H1 (cell line): ENCODE results near the gene EGR1. TPM values are rescaled to one million over a fixed set of nuclear protein-coding genes. Genes with fewer than 3 reads are reported as not detected.

Source experiments
- CTCF ChIA-PET: fragments of 300-600 bp; sonication (Branson Sonifier 250); formaldehyde crosslinking; loops from one replicate; lab custom pipeline; 2021; ENCODE audit not compliant: partially characterized antibody; lab: Charles Lee
- POLR2A ChIA-PET: fragments of 300-600 bp; sonication (Branson Sonifier 250); formaldehyde crosslinking; loops from one replicate; lab custom pipeline; 2021; ENCODE audit warnings: inconsistent platforms; ENCODE audit not compliant: partially characterized antibody; lab: Charles Lee
- DNase-seq, 2 experiments: peaks; one replicate each; pipeline versions ENCODE4 v3.0.0 to v3.0.0-alpha.2; 2010 to 2022; ENCODE audit warnings: low spot score in 2 of 2, low read depth in 1 of 2, mixed read lengths in 1 of 2
- FAIRE-seq: peaks from 2 replicates; lab custom pipeline; 2011; peaks lifted over from hg19 to GRCh38; lab: Jason Lieb, UNC
- H2AFZ ChIP-seq: 2 replicates; pipeline ENCODE4 v1.8.1; 2012; ENCODE audit warnings: low read length, inconsistent platforms
- H2AK5ac ChIP-seq: 2 replicates; pipeline ENCODE4 v1.6.1; 2013; ENCODE audit warnings: low read depth, low read length
- H2BK120ac ChIP-seq: replicated peaks from 2 replicates; pipeline ENCODE3; 2013; ENCODE audit warnings: low read depth, low read length, inconsistent platforms
- H2BK12ac ChIP-seq: 2 replicates; pipeline ENCODE4 v1.6.1; 2013; ENCODE audit warnings: low read depth, low read length
- H2BK15ac ChIP-seq: 2 replicates; pipeline ENCODE4 v1.6.1; 2013; ENCODE audit warnings: low read length
- H2BK20ac ChIP-seq: 2 replicates; pipeline ENCODE4 v1.6.1; 2013; ENCODE audit warnings: low read length
- H2BK5ac ChIP-seq: 2 replicates; pipeline ENCODE4 v1.6.1; 2013; ENCODE audit warnings: low read depth, low read length
- H3K14ac ChIP-seq: 2 replicates; pipeline ENCODE4 v1.6.1; 2013; ENCODE audit warnings: inconsistent platforms; ENCODE audit not compliant: insufficient read length
- H3K18ac ChIP-seq: 2 replicates; pipeline ENCODE4 v1.6.1; 2013; ENCODE audit warnings: low read length; ENCODE audit errors: extremely low read depth
- H3K23ac ChIP-seq: 2 replicates; pipeline ENCODE4 v1.6.1; 2013; ENCODE audit warnings: inconsistent platforms; ENCODE audit not compliant: insufficient read length
- H3K23me2 ChIP-seq: 2 replicates; pipeline ENCODE4 v1.6.1; 2013; ENCODE audit warnings: low read depth, low read length
- H3K27ac ChIP-seq: 2 replicates; pipeline ENCODE4 v1.6.1; 2011; ENCODE audit warnings: low read depth, low read length, inconsistent platforms
- H3K27me3 ChIP-seq, 4 experiments: replicated peaks in 1 of 4; 1 replicate in 1 of 4; 2 replicates in 3 of 4; pipeline versions ENCODE4 v1.6.1 to v1.8.1; 2011 to 2013; ENCODE audit warnings: low read length in 3 of 4, mild to moderate bottlenecking in 3 of 4, inconsistent platforms in 2 of 4, mixed read lengths in 2 of 4, moderate library complexity in 1 of 4; ENCODE audit not compliant: control insufficient read depth in 3 of 4, insufficient read depth in 3 of 4; ENCODE audit errors: extremely low read depth in 1 of 4
- H3K36me3 ChIP-seq, 4 experiments: 2 replicates each; pipeline versions ENCODE4 v1.6.1 to v1.8.1; 2011 to 2013; ENCODE audit warnings: mild to moderate bottlenecking in 4 of 4, low read length in 3 of 4, moderate library complexity in 2 of 4, control low read depth in 1 of 4, inconsistent platforms in 1 of 4; ENCODE audit not compliant: insufficient read depth in 4 of 4, control insufficient read depth in 2 of 4
- H3K4ac ChIP-seq: replicated peaks from 2 replicates; pipeline ENCODE3; 2013; ENCODE audit warnings: low read length, low read depth, mixed read lengths, inconsistent platforms; ENCODE audit not compliant: insufficient read length
- H3K4me1 ChIP-seq, 4 experiments: replicated peaks in 1 of 4; 1 replicate in 1 of 4; 2 replicates in 3 of 4; pipeline versions ENCODE4 v1.6.1 to v1.8.1; 2011 to 2013; ENCODE audit warnings: low read length in 3 of 4, inconsistent platforms in 2 of 4, mixed read lengths in 1 of 4; ENCODE audit not compliant: insufficient read depth in 4 of 4, control insufficient read depth in 3 of 4
- H3K4me2 ChIP-seq, 2 experiments: 2 replicates each; pipeline versions ENCODE4 v1.6.1 to v1.8.1; 2011 to 2013; ENCODE audit warnings: low read depth in 2 of 2, low read length in 2 of 2, control low read depth in 1 of 2, inconsistent platforms in 1 of 2, mild to moderate bottlenecking in 1 of 2; ENCODE audit not compliant: insufficient read depth in 1 of 2
- H3K4me3 ChIP-seq, 4 experiments: fragments of 200-600, 300-600 bp in 1 of 4; sonication (generic), shearing (Covaris generic), sonication (Bioruptor Twin) in 1 of 4; 2 replicates each; pipeline versions ENCODE4 v1.5.1 to v1.8.1; 2011 to 2016; ENCODE audit warnings: low read length in 4 of 4, low read depth in 3 of 4, control low read depth in 2 of 4, inconsistent platforms in 2 of 4, mild to moderate bottlenecking in 2 of 4, mixed read lengths in 1 of 4, moderate library complexity in 1 of 4; ENCODE audit not compliant: insufficient read depth in 2 of 4; ENCODE audit errors: extremely low read depth in 1 of 4
- H3K56ac ChIP-seq: replicated peaks from 2 replicates; pipeline ENCODE3; 2013; ENCODE audit warnings: low read depth, mild to moderate bottlenecking, mixed read lengths, low read length, inconsistent platforms; ENCODE audit not compliant: insufficient read length
- H3K79me1 ChIP-seq: 2 replicates; pipeline ENCODE4 v1.6.1; 2013; ENCODE audit warnings: low read depth, low read length, control low read depth
- H3K79me2 ChIP-seq, 2 experiments: 2 replicates each; pipeline versions ENCODE4 v1.6.1 to v1.8.1; 2012 to 2013; ENCODE audit warnings: low read length in 2 of 2, mild to moderate bottlenecking in 2 of 2, inconsistent platforms in 1 of 2; ENCODE audit not compliant: insufficient read depth in 2 of 2, control insufficient read depth in 1 of 2
- H3K9ac ChIP-seq, 4 experiments: replicated peaks in 1 of 4; 1 replicate in 1 of 4; 2 replicates in 3 of 4; pipeline versions ENCODE4 v1.6.1 to v1.8.1; 2011 to 2013; ENCODE audit warnings: low read depth in 3 of 4, low read length in 3 of 4, control low read depth in 2 of 4, mild to moderate bottlenecking in 2 of 4, moderate library complexity in 2 of 4, inconsistent platforms in 1 of 4; ENCODE audit errors: extremely low read depth in 1 of 4
- H3K9me3 ChIP-seq, 2 experiments: 2 replicates each; pipeline versions ENCODE4 v1.6.1 to v1.8.1; 2012 to 2013; ENCODE audit warnings: mild to moderate bottlenecking in 2 of 2, moderate library complexity in 2 of 2, control low read depth in 1 of 2, inconsistent platforms in 1 of 2, low read depth in 1 of 2, low read length in 1 of 2, mixed read lengths in 1 of 2; ENCODE audit not compliant: insufficient read depth in 2 of 2
- H4K20me1 ChIP-seq, 2 experiments: replicated peaks in 1 of 2; 2 replicates each; pipeline versions ENCODE3 to v1.8.1; 2011 to 2013; ENCODE audit warnings: inconsistent platforms in 2 of 2, low read length in 2 of 2, mild to moderate bottlenecking in 1 of 2; ENCODE audit not compliant: insufficient read depth in 2 of 2, control insufficient read depth in 1 of 2
- H4K5ac ChIP-seq: 2 replicates; pipeline ENCODE4 v1.6.1; 2013; ENCODE audit warnings: low read length, low read depth, mixed read lengths, inconsistent platforms; ENCODE audit not compliant: insufficient read length
- H4K8ac ChIP-seq: 2 replicates; pipeline ENCODE4 v1.8.0; 2013; ENCODE audit warnings: mild to moderate bottlenecking, moderate library complexity, low read length, inconsistent platforms; ENCODE audit not compliant: insufficient read depth; ENCODE audit errors: extremely low read depth
- H4K91ac ChIP-seq: replicated peaks from 2 replicates; pipeline ENCODE3; 2013; ENCODE audit warnings: low read length, mixed read lengths, inconsistent platforms; ENCODE audit not compliant: insufficient read length
- GABPA ChIP-seq: IDR thresholded peaks from 2 replicates; pipeline ENCODE4 v1.6.1; 2011; ENCODE audit warnings: mild to moderate bottlenecking, low read length, moderate library complexity, borderline replicate concordance; ENCODE audit not compliant: insufficient read depth
- HDAC2 ChIP-seq, 2 experiments: fragments of 300-600 bp in 1 of 2; sonication (generic) in 1 of 2; IDR thresholded peaks; 2 replicates each; pipeline ENCODE4 v1.6.1; 2011 to 2012; ENCODE audit warnings: low read depth in 2 of 2, low read length in 2 of 2, mild to moderate bottlenecking in 2 of 2, moderate library complexity in 2 of 2, borderline replicate concordance in 1 of 2, inconsistent platforms in 1 of 2
- NRF1 ChIP-seq: IDR thresholded peaks from 2 replicates; pipeline ENCODE4 v1.6.1; 2011; ENCODE audit warnings: mild to moderate bottlenecking, low read depth, low read length, improper control_type of control experiment
- SIN3A ChIP-seq, 2 experiments: IDR thresholded peaks in 1 of 2; conservative IDR thresholded peaks in 1 of 2; 2 replicates each; pipeline ENCODE4 v1.6.1; 2011 to 2012; ENCODE audit warnings: low read length in 2 of 2, improper control_type of control experiment in 1 of 2, low read depth in 1 of 2, mild to moderate bottlenecking in 1 of 2
- SIRT6 ChIP-seq: IDR thresholded peaks from one replicate; pipeline ENCODE4 v1.7.1; 2012; ENCODE audit warnings: low read length, inconsistent platforms
- SP1 ChIP-seq: IDR thresholded peaks from 2 replicates; pipeline ENCODE4 v1.6.1; 2011; ENCODE audit warnings: low read depth, low read length
- SRF ChIP-seq: IDR thresholded peaks from 2 replicates; pipeline ENCODE4 v1.6.1; 2011; ENCODE audit warnings: mild to moderate bottlenecking, low read depth, low read length, moderate library complexity
- TAF7 ChIP-seq: optimal IDR thresholded peaks from 2 replicates; pipeline ENCODE3; 2011; ENCODE audit warnings: low read depth, mild to moderate bottlenecking, inconsistent platforms, low read length, moderate library complexity, borderline replicate concordance
- TCF12 ChIP-seq: IDR thresholded peaks from 2 replicates; pipeline ENCODE4 v1.6.1; 2011; ENCODE audit warnings: low read depth, mild to moderate bottlenecking, low read length
- WGBS, 2 experiments: shearing (Covaris generic) in 1 of 2; methylation state at CpG; one replicate each; pipeline versions ENCODE4 v1.1.6 to v1.1.7; 2013 to 2015; ENCODE audit warnings: low lambda C conversion rate in 2 of 2, mixed read lengths in 2 of 2, inconsistent platforms in 1 of 2, low coverage in 1 of 2, missing lambda C conversion rate in 1 of 2; ENCODE audit not compliant: insufficient replicate concordance in 2 of 2, insufficient coverage in 1 of 2, insufficient read length in 1 of 2; ENCODE audit errors: extremely low coverage in 1 of 2, missing lambda C conversion rate in 1 of 2; 5-methylcytosine and 5-hydroxymethylcytosine counted together
- polyA plus RNA-seq, 7 experiments: library from polyadenylated mRNA; depleted of rRNA in 3 of 7; stranded (reverse) in 5 of 7; unstranded in 2 of 7; fragments of >200 nt in 5 of 7; fragments of 200-250 nt in 2 of 7; gene quantifications; 1 replicate in 5 of 7; 2 replicates in 1 of 7; 4 replicates in 1 of 7; pipeline versions ENCODE4 v1.2.1 to v1.2.3, GENCODE V29; 2011 to 2013; ENCODE audit warnings: missing spikeins in 2 of 7, mixed read lengths in 2 of 7
- total RNA-seq: library from RNA; stranded (reverse); fragmentation: NEBNext Ultra II Directional; extraction: Animal tissue kit (Norgen Biotek cat#: 25700); gene quantifications from 2 replicates; pipeline ENCODE4 v1.2.1, GENCODE V29; 2021
- TF ChIP-seq, protein P1 (sequence below): IDR thresholded peaks from 2 replicates; pipeline ENCODE4 v1.6.1; 2012; ENCODE audit warnings: inconsistent platforms

EGR1 gene
- total and polyA plus RNA-seq, 2 of the 8 experiments (the other 6 are each of a cell fraction or from before 2014, with no cell fraction given), result 16.2 to 35.5 TPM

DNA sequence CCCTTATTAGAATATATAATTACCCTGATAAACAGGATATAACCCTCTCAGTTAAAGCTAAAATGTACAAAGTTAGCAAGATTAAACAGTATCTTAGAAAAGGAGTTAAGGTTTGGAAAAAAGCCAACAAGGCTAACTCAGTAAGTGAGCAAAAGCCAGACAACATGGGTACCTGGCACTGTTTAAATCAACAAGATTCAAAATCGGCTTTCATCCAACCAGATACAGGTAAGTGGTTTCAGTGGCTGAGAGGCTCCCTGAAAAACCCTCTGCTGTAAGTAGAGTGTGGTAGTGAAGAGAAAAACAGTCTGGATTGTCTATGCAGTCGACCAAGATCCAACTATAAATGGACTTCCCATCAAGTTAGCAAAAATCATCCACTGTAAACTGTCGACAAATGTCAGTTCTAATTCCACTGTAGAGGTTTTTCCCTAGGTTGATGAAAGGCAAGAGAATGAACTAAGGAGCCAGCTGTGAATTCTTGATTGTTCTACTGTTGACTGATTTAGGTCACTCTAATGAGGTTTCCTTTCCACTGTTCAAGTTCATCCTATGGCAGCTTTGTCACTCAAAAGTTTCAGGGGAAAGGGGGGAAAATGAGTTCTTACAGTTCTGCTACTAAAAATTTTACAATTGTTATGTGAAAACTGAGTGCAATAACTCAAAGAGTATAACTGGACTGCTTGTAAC lies 50.4 kb downstream of the EGR1 start:
- CTCF ChIA-PET, result interaction anchor here (1.0 to 2.3 kb wide), 4 partner anchors 12 to 32 kb away, joined by 5 to 8 read pairs (median 6); no protein-coding TSS in a partner anchor
- H3K79me1 ChIP-seq, result peaks cover 3% of the 10 kb centered on the region; the same call in 1 of the 2 replicates
- H3K4ac ChIP-seq, result no peak overlapping the region
- H2BK120ac ChIP-seq, result no peak overlapping the region
- no peak overlapping the region for H3K4me2 ChIP-seq
- H3K18ac ChIP-seq, result no peak overlapping the region
- H2BK5ac ChIP-seq, result no peak overlapping the region
- POLR2A ChIA-PET, result interaction anchor here (0.5 to 4.5 kb wide), 4 partner anchors 12 to 761 kb away, joined by 3 to 25 read pairs (median 3); no protein-coding TSS in a partner anchor
- H3K9ac ChIP-seq, result no peak overlapping the region
- no peak overlapping the region for H3K14ac ChIP-seq
- H3K23ac ChIP-seq, result no peak overlapping the region
- no peak overlapping the region for H2BK12ac ChIP-seq
- peaks cover 5 to 7% of the 10 kb centered on the region in 2 experiments for H4K20me1 ChIP-seq
- no peaks in the 10 kb centered on the region for H3K23me2 ChIP-seq
- no peak overlapping the region for H3K56ac ChIP-seq
- H3K36me3 ChIP-seq, result peaks cover 25 to 80% (median 60%) of the 10 kb centered on the region in 4 experiments
- no peak for DNase-seq
- no peak overlapping the region for H2AFZ ChIP-seq
- no peak overlapping the region for H2BK15ac ChIP-seq
- H3K27ac ChIP-seq, result no peak overlapping the region
- H2BK20ac ChIP-seq, result no peak overlapping the region
- H2AK5ac ChIP-seq, result no peak overlapping the region
- peaks cover 0 to 20% of the 10 kb centered on the region in 2 experiments; a peak in 2 of 4 replicates for H3K79me2 ChIP-seq
- H3K4me1 ChIP-seq, result no peaks in the 10 kb centered on the region
- H4K8ac ChIP-seq, result no peak overlapping the region
- WGBS, 2 experiments, result 93% methylated on average over 3 of the region's 3 CpGs; no CpG with 5 or more reads in 1 of the 2 experiments
- no peaks in the 10 kb centered on the region for H3K27me3 ChIP-seq
- no peak overlapping the region for H4K91ac ChIP-seq
- no peak overlapping the region for H3K4me3 ChIP-seq
- no peak overlapping the region for H4K5ac ChIP-seq
- H3K9me3 ChIP-seq, result no peaks in the 10 kb centered on the region
- no peak for FAIRE-seq
- TF ChIP-seq TCF12, result no peak
- TF ChIP-seq, protein P1, sequence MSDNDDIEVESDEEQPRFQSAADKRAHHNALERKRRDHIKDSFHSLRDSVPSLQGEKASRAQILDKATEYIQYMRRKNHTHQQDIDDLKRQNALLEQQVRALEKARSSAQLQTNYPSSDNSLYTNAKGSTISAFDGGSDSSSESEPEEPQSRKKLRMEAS, result no peak
- no peak for TF ChIP-seq GABPA
- TF ChIP-seq SIN3A (conservative IDR thresholded peaks at IDR 0.05 in 1 of 2, IDR thresholded peaks at IDR 0.05 in 1 of 2; ENCODE audit: low read depth in 1 of 2, low read length in 2 of 2), result no peak
- TF ChIP-seq SRF, result no peak
- TF ChIP-seq SP1, result no peak
- no peak for TF ChIP-seq NRF1
- TF ChIP-seq HDAC2 (IDR thresholded peaks at IDR 0.05; ENCODE audit: borderline replicate concordance in 1 of 2, low read depth in 2 of 2, low read length in 2 of 2), result no peak
- no peak for TF ChIP-seq TAF7
- no peak for TF ChIP-seq SIRT6
